Vagina (tissue), 2 donors: ENCODE data around the gene AKT1S1. TPM values are rescaled to one million over a fixed set of nuclear protein-coding genes. Genes with fewer than 3 reads are reported as not detected.

Experiments
- DNase-seq, 2 donors: peaks; one replicate each; pipeline ENCODE4 v3.0.0-alpha.2; 2017; ENCODE audit errors: extremely low spot score in 2 of 2
- H3K27ac ChIP-seq: fragments of 200-600 bp; sonication (generic); one replicate; pipeline ENCODE4 v1.5.1; 2019
- H3K27me3 ChIP-seq: fragments of 200-600 bp; sonication (generic); one replicate; pipeline ENCODE4 v1.5.1; 2019
- H3K36me3 ChIP-seq, 2 donors: fragments of 200-600 bp; sonication (generic); one replicate each; pipeline ENCODE4 v1.5.1; 2017 to 2019
- H3K4me1 ChIP-seq: fragments of 200-600 bp; sonication (generic); one replicate; pipeline ENCODE4 v1.5.1; 2019
- H3K4me3 ChIP-seq, 2 donors: fragments of 200-600 bp; sonication (generic); 1 replicate in 1 of 2; 2 replicates in 1 of 2; pipeline ENCODE4 v1.5.1; 2016 to 2019
- H3K9me3 ChIP-seq: fragments of 200-600 bp; sonication (generic); one replicate; pipeline ENCODE4 v1.5.1; 2019
- CTCF ChIP-seq, 3 experiments: fragments of 450-650 bp in 2 of 3; fragments of 200-600 bp in 1 of 3; sonication (generic) in 1 of 3; IDR thresholded peaks; one replicate each; pipeline ENCODE4 v1.5.1; 2017 to 2019; ENCODE audit warnings: antibody characterized with exemption in 3 of 3, mild to moderate bottlenecking in 2 of 3, moderate library complexity in 2 of 3
- POLR2A ChIP-seq, 2 donors: fragments of 450-650 bp; IDR thresholded peaks; one replicate each; pipeline ENCODE4 v1.6.1; 2017; ENCODE audit warnings: antibody characterized with exemption in 2 of 2, mild to moderate bottlenecking in 2 of 2, moderate library complexity in 2 of 2
- POLR2AphosphoS5 ChIP-seq, 2 donors: sonication (generic); formaldehyde crosslinking; IDR thresholded peaks; one replicate each; pipeline ENCODE4 v1.9.0; 2017; ENCODE audit warnings: antibody characterized with exemption in 2 of 2, mild to moderate bottlenecking in 2 of 2, low read depth in 1 of 2; ENCODE audit not compliant: insufficient read depth in 1 of 2
- intact Hi-C: fragments of 100-400 bp; cut with DNase I; formaldehyde crosslinking; loops from one replicate; pipeline ENCODE4 v1.15.1; 2023
- total RNA-seq: library from RNA; depleted of rRNA; stranded (reverse); fragments of >200 nt; gene quantifications from one replicate; pipeline ENCODE4 v1.2.3, GENCODE V29; 2016

AKT1S1 gene
- total RNA-seq, 1 donor from 2014 or later = 16.9 TPM

- Histone ChIP-seq H3K4me3 (peak overlapping the region; percentile 54 to 65), H3K27me3 (no peaks in the 10 kb centered on the region), H3K27ac (peak overlapping the region; percentile 95), H3K4me1 (peaks cover 51% of the 10 kb centered on the region), H3K9me3 (no peaks in the 10 kb centered on the region), H3K36me3 (peaks cover 0 to 4% of the 10 kb centered on the region in 2 donors)
- TF ChIP-seq POLR2AphosphoS5 (IDR thresholded peaks at IDR 0.05; ENCODE audit: insufficient read depth in 1 of 2, low read depth in 1 of 2) (no peak), CTCF (IDR thresholded peaks at IDR 0.05) (no peak), POLR2A (IDR thresholded peaks at IDR 0.05) (no peak)
- intact Hi-C loops = no loop called here
- DNase-seq = no peak
These were observed 8.1 kb downstream of the AKT1S1 start for GRCh38 chr19:49869009-49869483.

- Histone ChIP-seq H3K9me3 (no peaks in the 10 kb centered on the region), H3K4me3 (peak within 1 kb of the TSS; percentile 74 to 80), H3K36me3 (peaks cover 0 to 17% of the 10 kb centered on the region in 2 donors), H3K27ac (peak within 1 kb of the TSS; percentile 95), H3K4me1 (peaks cover 51% of the 10 kb centered on the region), H3K27me3 (no peaks in the 10 kb centered on the region)
- intact Hi-C loops = no loop called here
- TF ChIP-seq CTCF (IDR thresholded peaks at IDR 0.05) (no peak), POLR2A (IDR thresholded peaks at IDR 0.05) (peak in 1 of 2 donors; percentile 50), POLR2AphosphoS5 (IDR thresholded peaks at IDR 0.05; ENCODE audit: insufficient read depth in 1 of 2, low read depth in 1 of 2) (peak; percentile 90 to 97)
- DNase-seq = peak in 1 of 2 donors; percentile 98
These were observed 10.0 kb downstream of the AKT1S1 start, which contains the start of gene PNKP for GRCh38 chr19:49866933-49867782. Gene PNKP, minus strand, starts transcription at chr19:49867576. Its CDS starts 372 bp downstream, at chr19:49867204.

GRCh38 chr19:49864890-49865289, 12.3 kb downstream of the AKT1S1 start:
- no peak overlapping the region for H3K4me3 ChIP-seq
- H3K27me3 ChIP-seq = no peaks in the 10 kb centered on the region
- TF ChIP-seq POLR2A (IDR thresholded peaks at IDR 0.05) (no peak), POLR2AphosphoS5 (IDR thresholded peaks at IDR 0.05; ENCODE audit: insufficient read depth in 1 of 2, low read depth in 1 of 2) (no peak)
- intact Hi-C loops = loop anchor here (5.0 kb wide), 1 partner anchor 48 kb away; the partner anchor contains the start of gene MED25
- H3K36me3 ChIP-seq = peaks cover 0 to 34% of the 10 kb centered on the region in 2 donors
- no peak for DNase-seq
- peaks cover 49% of the 10 kb centered on the region for H3K4me1 ChIP-seq
- no peak overlapping the region for H3K27ac ChIP-seq
- H3K9me3 ChIP-seq = no peaks in the 10 kb centered on the region

GRCh38 chr19:49863935-49864320, 13.2 kb downstream of the AKT1S1 start:
- Histone ChIP-seq H3K36me3 (peaks cover 0 to 34% of the 10 kb centered on the region in 2 donors), H3K27ac (no peak overlapping the region), H3K9me3 (no peaks in the 10 kb centered on the region), H3K4me1 (peaks cover 45% of the 10 kb centered on the region), H3K4me3 (no peak overlapping the region), H3K27me3 (no peaks in the 10 kb centered on the region)
- TF ChIP-seq POLR2A (IDR thresholded peaks at IDR 0.05) = no peak
- TF ChIP-seq CTCF (IDR thresholded peaks at IDR 0.05) = no peak
- no peak for TF ChIP-seq POLR2AphosphoS5 (IDR thresholded peaks at IDR 0.05; ENCODE audit: insufficient read depth in 1 of 2, low read depth in 1 of 2)
- intact Hi-C loops = loop anchor here (5.0 kb wide), 1 partner anchor 47 kb away; the partner anchor contains the start of gene MED25
- no peak for DNase-seq

GRCh38 chr19:49863254-49863934, 13.8 kb downstream of the AKT1S1 start:
- peaks cover 0 to 34% of the 10 kb centered on the region in 2 donors for H3K36me3 ChIP-seq
- DNase-seq = no peak
- peaks cover 40% of the 10 kb centered on the region for H3K4me1 ChIP-seq
- H3K27ac ChIP-seq = no peak overlapping the region
- H3K27me3 ChIP-seq = no peaks in the 10 kb centered on the region
- no peak overlapping the region for H3K4me3 ChIP-seq
- no peaks in the 10 kb centered on the region for H3K9me3 ChIP-seq
- TF ChIP-seq CTCF (IDR thresholded peaks at IDR 0.05) (no peak), POLR2AphosphoS5 (IDR thresholded peaks at IDR 0.05; ENCODE audit: insufficient read depth in 1 of 2, low read depth in 1 of 2) (no peak), POLR2A (IDR thresholded peaks at IDR 0.05) (no peak)
- intact Hi-C loops = loop anchor here (5.0 kb wide), 1 partner anchor 46 kb away; the partner anchor contains the start of gene MED25
